ENCODE measurements around the gene PTGIS.

GRCh38 chr20:49477200-49477599, 90.7 kb downstream of the PTGIS start:
- no peak for TF ChIP-seq CTCF (conservative IDR thresholded peaks at IDR 0.05; ENCODE audit: low read length)
- TF ChIP-seq EZH2phosphoT487 (IDR thresholded peaks at IDR 0.05; ENCODE audit: borderline replicate concordance, low read depth, low read length): no peak
